Measurements from ENCODE around the gene FSD1.

- TF ChIP-seq NRF1 (conservative IDR thresholded peaks at IDR 0.05; ENCODE audit: low read depth, low read length) (no peak), POLR2AphosphoS5 (IDR thresholded peaks at IDR 0.05; ENCODE audit: low read length) (no peak), CHD1 (IDR thresholded peaks at IDR 0.05; ENCODE audit: low read depth, low read length) (no peak), NR2C1 (IDR thresholded peaks at IDR 0.05) (no peak), CEBPB (IDR thresholded peaks at IDR 0.05; ENCODE audit: borderline replicate concordance in 1 of 2, low read depth in 2 of 2, low read length in 2 of 2) (no peak)
Measured at GRCh38 chr19:4302243-4302640, 2.2 kb upstream of the FSD1 start, which contains the start of gene TMIGD2.
